Stimulated activated CD4-positive, alpha-beta T cell treated with anti-CD3 and anti-CD28 coated beads, Interleukin-15, amount 100 ng/mL, for 24 hours (primary cell): ENCODE measurements around the gene GALNT2.

Experiments
- DNase-seq: peaks from one replicate; pipeline ENCODE4 v3.0.0-alpha.2; 2020

Gene GALNT2

GRCh38 chr1:230149751-230150584 lies 82.9 kb downstream of the GALNT2 start:
- no peak for DNase-seq

- DNase-seq, result no peak
These were observed 83.6 kb downstream of the GALNT2 start for GRCh38 chr1:230150615-230151014.

- DNase-seq, result no peak
These were observed 85.0 kb downstream of the GALNT2 start for GRCh38 chr1:230151924-230152468.

- DNase-seq, result no peak
These were observed 86.0 kb downstream of the GALNT2 start for GRCh38 chr1:230152999-230153398.

GRCh38 chr1:230153641-230154296 lies 86.7 kb downstream of the GALNT2 start:
- DNase-seq, result no peak

- DNase-seq, result no peak
These were observed 88.0 kb downstream of the GALNT2 start for GRCh38 chr1:230155021-230155420.

- DNase-seq, result no peak
These were observed 89.0 kb downstream of the GALNT2 start for GRCh38 chr1:230156068-230156467.

- DNase-seq, result no peak
These were observed 89.5 kb downstream of the GALNT2 start for GRCh38 chr1:230156536-230156935.

- no peak for DNase-seq
These were observed 90.7 kb downstream of the GALNT2 start for GRCh38 chr1:230157420-230158390.

GRCh38 chr1:230158415-230159291 lies 91.6 kb downstream of the GALNT2 start:
- DNase-seq, result no peak

GRCh38 chr1:230159580-230159979 lies 92.5 kb downstream of the GALNT2 start:
- DNase-seq, result no peak

GRCh38 chr1:230160957-230161771 lies 94.1 kb downstream of the GALNT2 start:
- no peak for DNase-seq

- no peak for DNase-seq
These were observed 96.2 kb downstream of the GALNT2 start for GRCh38 chr1:230163205-230163604.

- DNase-seq, result no peak
These were observed 96.7 kb downstream of the GALNT2 start for GRCh38 chr1:230163719-230164118.

GRCh38 chr1:230165536-230165935 lies 98.5 kb downstream of the GALNT2 start:
- no peak for DNase-seq

- DNase-seq, result peak; percentile 14
These were observed 99.5 kb downstream of the GALNT2 start for GRCh38 chr1:230166366-230167132.

- peak; percentile 45 for DNase-seq
These were observed 100.4 kb downstream of the GALNT2 start for GRCh38 chr1:230167419-230167852.

GRCh38 chr1:230169454-230170152 lies 102.6 kb downstream of the GALNT2 start:
- no peak for DNase-seq

GRCh38 chr1:230170153-230170547 lies 103.1 kb downstream of the GALNT2 start:
- no peak for DNase-seq
